SHP77 (cell line): ENCODE data around the gene BEST2.
"Not testable (repeated sequence)": the region's sequence is repeated elsewhere in the genome, so short reads cannot be mapped to it uniquely, and the experiment has no call there.

Source experiments
- DNase-seq, 2 experiments: peaks; one replicate each; lab custom pipeline; 2025; lab: John Stamatoyannopoulos, UW

The BEST2 gene

DNA sequence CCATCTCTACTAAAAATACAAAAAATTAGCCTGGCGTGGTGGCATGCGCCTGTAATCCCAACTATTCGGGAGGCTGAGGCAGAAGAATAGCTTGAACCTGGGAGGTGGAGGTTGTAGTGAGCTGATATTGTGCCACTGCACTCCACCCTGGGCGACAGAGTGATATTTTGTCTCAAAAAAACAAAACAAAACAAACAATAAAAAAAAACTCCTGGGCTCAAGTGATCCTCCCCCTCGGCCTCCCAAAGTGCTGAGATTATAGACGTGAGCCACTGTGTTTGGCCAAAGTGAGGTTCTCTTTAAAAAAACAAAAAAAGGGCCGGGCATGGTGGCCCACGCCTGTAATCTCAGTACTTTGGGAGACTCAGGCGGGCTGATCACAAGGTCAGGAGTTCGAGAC lies 35.9 kb downstream of the BEST2 start:
- no peak for DNase-seq

GRCh38 chr19:12788042-12788681 lies 36.6 kb downstream of the BEST2 start:
- DNase-seq = no peak

DNA sequence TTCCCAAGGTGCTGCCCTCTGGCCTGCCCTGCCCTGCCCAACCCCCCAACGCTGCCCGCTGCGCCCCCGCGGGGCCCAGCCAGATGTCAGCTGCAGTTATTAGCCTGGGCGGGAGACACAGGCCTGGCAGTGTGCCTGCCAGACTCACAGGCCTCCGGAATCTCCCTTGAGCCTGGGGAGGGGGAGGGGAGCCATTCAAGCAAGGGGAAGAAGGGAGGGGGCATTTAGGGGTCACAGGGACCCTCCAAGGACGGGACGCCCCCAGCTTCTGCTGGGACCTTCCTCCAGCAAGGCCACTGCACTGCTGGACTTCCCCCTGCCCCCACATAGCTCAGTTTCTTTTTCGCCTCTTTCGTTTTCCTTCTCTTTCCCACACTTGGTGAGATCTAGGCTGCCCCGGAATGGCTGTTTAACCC lies 37.1 kb downstream of the BEST2 start:
- peak; percentile 19 to 71 for DNase-seq

DNA sequence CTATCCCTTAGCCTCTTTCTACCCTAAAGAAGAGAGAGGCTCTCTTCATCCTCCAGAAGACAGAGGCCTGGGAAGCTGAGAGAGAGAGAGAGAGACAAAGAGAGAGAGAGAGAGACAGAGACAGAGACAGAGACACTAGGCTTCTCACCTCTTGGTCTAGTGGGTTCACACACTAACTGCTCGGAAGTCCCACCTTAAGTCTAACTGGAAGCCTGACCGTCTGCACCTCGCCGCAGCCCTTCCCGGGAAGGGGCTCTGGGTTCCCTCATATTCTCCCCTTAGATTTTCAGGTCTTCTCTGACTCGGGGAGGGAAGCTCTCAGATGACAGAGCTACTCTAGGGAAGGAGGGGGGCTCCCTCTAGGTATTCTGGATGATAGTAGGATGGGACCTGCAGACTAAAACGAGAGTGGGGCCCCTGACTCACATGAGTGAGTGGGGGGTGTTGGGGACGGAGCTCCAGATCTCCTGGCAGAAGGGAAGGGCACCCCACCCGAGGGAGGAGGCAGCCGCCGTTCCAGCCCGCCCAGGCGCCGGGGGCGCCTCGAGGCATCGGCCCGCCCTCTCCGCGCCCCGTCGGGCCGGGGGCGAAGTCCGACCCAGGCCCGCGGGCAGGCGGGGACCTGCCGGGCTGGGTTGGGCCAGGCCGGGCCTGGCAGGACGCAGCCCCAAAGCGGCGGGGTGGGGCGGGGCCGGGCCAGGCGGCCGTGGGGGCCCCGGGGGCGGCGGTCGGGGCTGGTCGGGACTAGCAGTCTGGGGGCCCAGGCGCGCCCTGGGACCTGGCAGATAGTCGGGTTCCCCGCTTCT lies 37.7 kb downstream of the BEST2 start:
- DNase-seq = no peak

DNA sequence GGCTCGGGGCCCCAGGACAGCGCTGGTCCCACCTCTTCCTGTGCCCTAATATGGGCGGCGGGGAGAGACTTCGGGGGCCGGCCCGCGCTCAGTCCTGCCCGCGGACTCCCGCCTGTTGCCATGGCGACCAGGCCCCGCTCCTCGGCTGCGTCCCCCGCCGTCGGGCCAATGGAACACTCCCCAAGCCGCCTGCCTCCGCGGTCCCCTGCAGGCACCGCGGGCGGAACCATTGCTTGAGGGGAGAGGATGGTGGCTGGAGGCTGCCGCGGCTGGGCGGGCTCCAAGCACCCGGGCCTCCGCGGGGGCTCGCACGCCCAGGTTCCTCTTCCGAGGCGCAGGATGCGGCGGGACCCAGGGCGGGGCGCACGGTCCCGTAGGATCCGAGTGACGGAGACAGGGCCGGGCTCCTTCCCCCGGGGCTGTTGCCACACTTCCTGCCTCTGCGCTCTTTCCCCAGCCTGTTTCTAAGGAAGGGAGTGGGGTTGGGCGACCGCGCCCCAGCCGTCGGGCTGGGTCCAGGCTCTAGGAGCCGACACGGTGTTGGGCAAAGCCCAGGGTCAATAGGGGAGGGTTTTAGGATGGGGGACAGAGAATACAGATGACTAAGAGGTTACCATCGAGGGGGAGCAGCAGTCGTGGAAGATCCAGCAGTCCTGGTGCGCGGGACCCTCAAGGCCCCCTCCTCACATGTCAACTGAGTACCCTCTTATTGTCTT lies 38.5 kb downstream of the BEST2 start:
- peak; percentile 85 to 93 for DNase-seq

DNA sequence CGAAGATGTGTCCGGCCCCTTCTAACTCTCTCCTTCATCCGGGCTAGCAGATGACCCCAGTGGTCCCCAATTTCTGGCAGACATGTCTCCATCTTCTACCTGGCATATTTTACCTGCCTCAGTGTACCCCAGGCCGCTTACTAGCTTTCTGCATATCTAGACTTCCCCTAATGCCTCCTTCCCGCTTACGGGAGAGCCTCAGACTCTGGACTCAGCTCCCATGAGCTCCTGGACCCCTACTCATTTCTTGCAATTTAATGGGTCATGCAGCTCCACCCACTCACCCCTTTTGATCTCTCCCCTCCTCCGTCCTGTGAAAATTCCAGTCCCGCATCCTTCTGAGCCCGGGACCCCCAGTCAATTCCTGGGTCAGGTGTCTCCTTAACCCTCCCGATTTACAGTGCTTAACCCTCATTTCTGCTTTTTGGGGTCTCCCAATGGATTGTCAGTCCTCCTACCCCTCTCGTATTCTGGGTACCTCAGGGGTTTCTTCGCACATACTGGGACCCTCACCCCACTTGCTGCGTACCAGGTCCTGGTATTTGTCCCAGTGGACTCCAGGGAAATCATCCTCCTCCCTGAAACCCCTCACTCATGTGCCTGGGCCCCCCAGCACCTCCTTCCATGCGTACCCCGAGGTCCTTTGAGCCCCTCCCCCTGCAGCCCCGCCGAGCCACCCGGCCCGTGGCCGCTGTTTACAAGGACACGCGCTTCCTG lies 39.2 kb downstream of the BEST2 start:
- DNase-seq = no peak

DNA sequence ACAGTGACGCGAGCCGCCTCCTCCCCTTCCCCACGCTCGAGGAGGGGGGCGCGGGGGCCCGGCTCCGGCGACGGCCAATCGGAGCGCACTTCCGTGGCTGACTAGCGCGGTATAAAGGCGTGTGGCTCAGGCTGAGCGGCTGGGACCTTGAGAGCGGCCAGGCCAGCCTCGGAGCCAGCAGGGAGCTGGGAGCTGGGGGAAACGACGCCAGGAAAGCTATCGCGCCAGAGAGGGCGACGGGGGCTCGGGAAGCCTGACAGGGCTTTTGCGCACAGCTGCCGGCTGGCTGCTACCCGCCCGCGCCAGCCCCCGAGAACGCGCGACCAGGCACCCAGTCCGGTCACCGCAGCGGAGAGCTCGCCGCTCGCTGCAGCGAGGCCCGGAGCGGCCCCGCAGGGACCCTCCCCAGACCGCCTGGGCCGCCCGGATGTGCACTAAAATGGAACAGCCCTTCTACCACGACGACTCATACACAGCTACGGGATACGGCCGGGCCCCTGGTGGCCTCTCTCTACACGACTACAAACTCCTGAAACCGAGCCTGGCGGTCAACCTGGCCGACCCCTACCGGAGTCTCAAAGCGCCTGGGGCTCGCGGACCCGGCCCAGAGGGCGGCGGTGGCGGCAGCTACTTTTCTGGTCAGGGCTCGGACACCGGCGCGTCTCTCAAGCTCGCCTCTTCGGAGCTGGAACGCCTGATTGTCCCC lies 39.9 kb downstream of the BEST2 start, which contains the start of gene JUNB:
TSS of gene JUNB (plus strand) at position 142 of the 706 bp plus-strand sequence. CDS start at position 428, 286 bp downstream.
- peak; percentile 90 to 92 for DNase-seq

GRCh38 chr19:12792051-12792852 lies 40.7 kb downstream of the BEST2 start:
- DNase-seq = peak; percentile 49 to 76

- no peak for DNase-seq
Measured at GRCh38 chr19:12792853-12793289, 41.3 kb downstream of the BEST2 start.

DNA sequence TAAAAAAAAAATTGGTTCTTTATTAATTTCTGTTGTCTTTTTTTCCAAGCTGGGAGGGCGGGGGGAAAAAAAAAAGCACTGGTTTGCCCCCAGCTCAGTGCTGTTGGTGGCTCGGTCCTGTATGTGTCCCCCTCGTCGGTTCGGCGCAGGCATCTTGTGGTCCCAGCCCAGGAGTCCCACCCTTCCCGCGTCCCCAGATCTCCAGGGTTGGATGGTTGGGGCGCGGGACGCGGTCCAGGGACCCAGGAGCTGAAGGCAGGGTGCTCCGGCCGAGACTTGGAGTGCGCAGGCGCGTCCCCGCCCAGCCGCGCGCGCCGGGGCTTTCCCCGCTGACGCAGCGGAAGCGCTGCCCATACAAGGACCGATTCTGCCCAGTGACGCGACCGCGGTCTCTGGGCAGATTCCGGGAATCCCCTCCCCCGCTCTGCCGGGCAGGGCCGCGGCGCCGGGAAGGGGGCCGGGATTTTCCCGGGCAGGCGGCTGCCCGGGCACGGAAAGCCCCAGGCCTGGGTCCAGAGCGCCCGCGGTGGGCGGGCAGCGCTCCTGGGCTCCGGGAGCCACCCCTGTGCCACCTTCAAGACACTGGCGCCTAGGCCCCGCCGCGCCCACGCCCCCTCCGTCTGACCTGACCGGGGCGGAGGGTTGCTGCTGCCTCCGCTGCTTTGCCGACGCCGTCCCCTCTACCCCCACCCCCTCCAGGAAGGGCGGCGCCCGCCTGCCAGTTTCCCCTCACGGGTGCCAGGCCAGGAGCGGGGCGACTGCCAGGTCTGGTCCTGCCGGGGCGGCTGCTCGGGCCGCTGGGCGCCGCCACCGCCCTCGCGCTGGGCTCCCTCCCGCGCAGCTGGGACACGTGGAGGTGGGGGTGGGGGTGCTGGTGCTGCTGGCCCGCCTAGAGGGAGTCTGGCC lies 42.0 kb downstream of the BEST2 start:
- peak; percentile 83 to 86 for DNase-seq

- DNase-seq = no peak
Measured at GRCh38 chr19:12794196-12794941, 42.8 kb downstream of the BEST2 start.

DNA sequence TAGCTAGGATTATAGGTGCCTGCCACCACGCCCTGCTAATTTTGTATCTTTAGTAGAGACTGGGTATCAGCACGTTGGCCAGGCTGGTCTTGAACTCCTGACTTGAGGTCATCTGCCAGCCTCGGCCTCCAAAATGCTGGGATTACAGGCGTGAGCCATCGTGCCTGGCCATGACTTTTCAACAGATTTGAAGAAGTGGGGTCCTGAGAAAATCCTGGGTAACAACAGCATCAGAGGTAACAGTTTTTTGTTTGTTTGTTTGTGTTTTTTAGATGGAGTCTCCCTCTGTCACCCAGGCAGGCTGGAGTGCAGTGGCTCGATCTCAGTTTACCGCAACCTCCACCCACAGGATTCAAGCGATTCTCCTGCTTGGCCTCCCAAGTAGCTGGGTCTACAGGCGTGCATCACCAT lies 43.4 kb downstream of the BEST2 start:
- no peak for DNase-seq

DNA sequence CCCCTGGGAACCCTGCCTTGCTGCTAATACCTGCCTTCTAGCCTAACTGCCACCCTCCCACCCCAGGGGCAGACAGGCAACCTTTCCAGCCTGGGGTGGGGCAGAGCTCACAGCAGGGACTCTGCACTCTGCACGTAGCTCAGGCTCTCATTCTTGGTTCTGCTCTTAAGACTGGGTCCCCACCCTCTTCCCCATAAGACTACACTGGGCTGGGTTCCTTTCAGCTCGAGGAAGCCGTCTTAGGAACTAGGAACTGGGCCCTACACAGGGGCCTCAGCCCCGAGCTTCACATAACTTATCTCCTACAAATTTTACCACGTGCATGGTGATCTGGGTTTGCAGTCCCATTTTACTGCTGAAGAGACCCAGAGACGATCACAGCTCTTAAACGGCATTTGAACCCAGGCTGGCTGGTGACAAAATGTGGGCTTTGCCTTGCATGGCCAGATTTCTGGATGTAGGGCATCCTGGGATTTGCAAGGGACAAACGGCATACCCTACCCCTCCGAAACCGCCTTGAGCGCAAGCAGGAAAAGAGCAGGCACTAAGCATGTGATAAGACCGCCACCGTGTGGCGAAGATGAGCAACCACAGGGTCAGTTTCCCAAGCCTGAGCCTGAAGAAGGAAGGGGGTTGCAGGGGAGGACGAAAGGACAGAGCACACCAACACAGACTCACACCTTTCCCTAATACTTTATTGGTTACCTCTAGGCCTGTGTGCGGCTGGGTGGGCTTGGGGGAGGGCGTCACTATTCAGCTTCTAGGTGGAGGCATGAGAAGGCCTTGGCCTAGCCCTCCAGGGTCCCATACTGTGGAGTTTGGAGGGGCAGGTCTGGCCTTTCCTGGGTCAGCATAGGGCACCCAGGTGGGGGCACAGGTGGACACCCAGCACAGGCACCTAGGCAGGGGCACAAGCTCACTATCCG lies 44.8 kb downstream of the BEST2 start:
- DNase-seq = peak; percentile 80 to 83

GRCh38 chr19:12797141-12797587 lies 45.6 kb downstream of the BEST2 start:
- DNase-seq = no peak

- DNase-seq = not testable (repeated sequence)
Measured at GRCh38 chr19:12797607-12798006, 46.0 kb downstream of the BEST2 start.

GRCh38 chr19:12799742-12800465 lies 48.3 kb downstream of the BEST2 start:
- no peak for DNase-seq

GRCh38 chr19:12800466-12800770 lies 48.8 kb downstream of the BEST2 start:
- no peak for DNase-seq
